GM12892 (cell line): ENCODE results near the gene SDK1.

ENCODE experiments used
- POLR2A ChIP-seq: IDR thresholded peaks from 2 replicates; pipeline ENCODE4 v1.6.1; 2011; ENCODE audit warnings: low read depth, low read length, control low read depth
- POLR2AphosphoS5 ChIP-seq: IDR thresholded peaks from 2 replicates; pipeline ENCODE4 v1.6.1; 2011; ENCODE audit warnings: low read depth, low read length, control low read depth
- TAF1 ChIP-seq: IDR thresholded peaks from 2 replicates; pipeline ENCODE4 v1.6.1; 2011; ENCODE audit warnings: low read depth, mild to moderate bottlenecking, control low read depth, low read length, borderline replicate concordance

GRCh38 chr7:3453398-3453797 is 152.3 kb downstream of the SDK1 start:
- TF ChIP-seq POLR2AphosphoS5 (no peak), TAF1 (no peak), POLR2A (no peak)
